Kidney glomerular epithelial cell (primary cell): ENCODE measurements around the gene GRM5.

Source experiments
- DNase-seq: peaks from one replicate; lab custom pipeline; 2025; lab: John Stamatoyannopoulos, UW

The GRM5 gene

GRCh38 chr11:88701816-88702215 is 364.0 kb downstream of the GRM5 start:
- no peak for DNase-seq

- DNase-seq, result no peak
Observed at GRCh38 chr11:88697139-88697538, 368.6 kb downstream of the GRM5 start.

- DNase-seq, result no peak
Observed at GRCh38 chr11:88695689-88696414, 369.9 kb downstream of the GRM5 start.

- DNase-seq, result no peak
Observed at GRCh38 chr11:88692306-88693086, 373.3 kb downstream of the GRM5 start.

GRCh38 chr11:88689548-88690240 is 376.1 kb downstream of the GRM5 start:
- no peak for DNase-seq

- DNase-seq, result no peak
Observed at GRCh38 chr11:88683024-88683423, 382.8 kb downstream of the GRM5 start.

- DNase-seq, result no peak
Observed at GRCh38 chr11:88680806-88681205, 385.0 kb downstream of the GRM5 start.

GRCh38 chr11:88666364-88666763 is 399.4 kb downstream of the GRM5 start:
- DNase-seq, result no peak

- no peak for DNase-seq
Observed at GRCh38 chr11:88657076-88657738, 408.6 kb downstream of the GRM5 start.

GRCh38 chr11:88656283-88656682 is 409.5 kb downstream of the GRM5 start:
- DNase-seq, result no peak

GRCh38 chr11:88655656-88656055 is 410.1 kb downstream of the GRM5 start:
- no peak for DNase-seq

GRCh38 chr11:88655196-88655595 is 410.6 kb downstream of the GRM5 start:
- no peak for DNase-seq

- no peak for DNase-seq
Observed at GRCh38 chr11:88651556-88651955, 414.2 kb downstream of the GRM5 start.

GRCh38 chr11:88644724-88645123 is 421.1 kb downstream of the GRM5 start:
- no peak for DNase-seq

GRCh38 chr11:88632163-88632562 is 433.6 kb downstream of the GRM5 start:
- no peak for DNase-seq

GRCh38 chr11:88631497-88631896 is 434.3 kb downstream of the GRM5 start:
- peak; percentile 40 for DNase-seq

GRCh38 chr11:88629496-88629895 is 436.3 kb downstream of the GRM5 start:
- peak; percentile 4 for DNase-seq

- DNase-seq, result no peak
Observed at GRCh38 chr11:88626216-88626615, 439.6 kb downstream of the GRM5 start.

- no peak for DNase-seq
Observed at GRCh38 chr11:88623531-88623930, 442.3 kb downstream of the GRM5 start.

- DNase-seq, result no peak
Observed at GRCh38 chr11:88620568-88621130, 445.1 kb downstream of the GRM5 start.

- no peak for DNase-seq
Observed at GRCh38 chr11:88619656-88620385, 446.0 kb downstream of the GRM5 start.
